ENCODE data around the gene HTRA1. TPM values are rescaled to one million over a fixed set of nuclear protein-coding genes. Genes with fewer than 3 reads are reported as not detected.

Gene HTRA1
- total RNA-seq, 6 experiments from 2014 or later, result 55.0 to 67.2 (median 61.9) TPM

- peaks cover 37% of the 10 kb centered on the region for H3K27me3 Mint-ChIP-seq (ENCODE audit: insufficient read depth)
- H3K9me3 Mint-ChIP-seq, result no peaks in the 10 kb centered on the region
- peaks cover 4% of the 10 kb centered on the region; the same call in 1 of the 2 replicates for H3K36me3 Mint-ChIP-seq (ENCODE audit: low read depth)
- H3K4me3 Mint-ChIP-seq, result no peak overlapping the region
- no peak for DNase-seq
- no peak overlapping the region for H3K27ac Mint-ChIP-seq
- TF ChIP-seq CTCF (IDR thresholded peaks at IDR 0.05), result no peak
- peaks cover 18% of the 10 kb centered on the region for H3K4me1 Mint-ChIP-seq (ENCODE audit: low read depth)
Measured at GRCh38 chr10:122459561-122460273, 1.6 kb upstream of the HTRA1 start.

- Mint-ChIP-seq H3K27me3 (ENCODE audit: insufficient read depth) (peaks cover 37% of the 10 kb centered on the region), H3K36me3 (ENCODE audit: low read depth) (peaks cover 7% of the 10 kb centered on the region; the same call in 1 of the 2 replicates), H3K27ac (no peak overlapping the region), H3K4me3 (peak overlapping the region; percentile 56; the same call in 1 of the 2 replicates), H3K9me3 (no peaks in the 10 kb centered on the region), H3K4me1 (ENCODE audit: low read depth) (peaks cover 18% of the 10 kb centered on the region)
- no peak for DNase-seq
- no peak for TF ChIP-seq CTCF (IDR thresholded peaks at IDR 0.05)
Measured at GRCh38 chr10:122460891-122461293, 461 bp upstream of the HTRA1 start.

- peaks cover 7% of the 10 kb centered on the region; the same call in 1 of the 2 replicates for H3K36me3 Mint-ChIP-seq (ENCODE audit: low read depth)
- H3K27ac Mint-ChIP-seq, result peak overlapping the region; percentile 54; the same call in 1 of the 2 replicates
- H3K27me3 Mint-ChIP-seq (ENCODE audit: insufficient read depth), result peaks cover 41% of the 10 kb centered on the region
- no peak for TF ChIP-seq CTCF (IDR thresholded peaks at IDR 0.05)
- no peak for DNase-seq
- H3K4me1 Mint-ChIP-seq (ENCODE audit: low read depth), result peaks cover 18% of the 10 kb centered on the region
- H3K9me3 Mint-ChIP-seq, result no peaks in the 10 kb centered on the region
- H3K4me3 Mint-ChIP-seq, result peak overlapping the region; percentile 95
Measured at GRCh38 chr10:122461729-122462532, 578 bp downstream of the HTRA1 start.

GRCh38 chr10:122462533-122463465, 1.4 kb downstream of the HTRA1 start:
- H3K27me3 Mint-ChIP-seq (ENCODE audit: insufficient read depth), result peaks cover 33% of the 10 kb centered on the region
- peak overlapping the region; percentile 95 for H3K4me3 Mint-ChIP-seq
- peak overlapping the region; percentile 54; the same call in 1 of the 2 replicates for H3K27ac Mint-ChIP-seq
- peaks cover 24% of the 10 kb centered on the region for H3K4me1 Mint-ChIP-seq (ENCODE audit: low read depth)
- no peaks in the 10 kb centered on the region for H3K9me3 Mint-ChIP-seq
- H3K36me3 Mint-ChIP-seq (ENCODE audit: low read depth), result peaks cover 7% of the 10 kb centered on the region; the same call in 1 of the 2 replicates
- no peak for TF ChIP-seq CTCF (IDR thresholded peaks at IDR 0.05)
- DNase-seq, result peak; percentile 25
